GM12865 (cell line): Measurements from ENCODE around the gene PCDH1.

Experiments used
- DNase-seq: peaks from one replicate; pipeline ENCODE4 v3.0.0; 2010; ENCODE audit warnings: low read depth
- H3K4me3 ChIP-seq: 2 replicates; pipeline ENCODE4 v1.5.1; 2011; ENCODE audit warnings: mild to moderate bottlenecking, low read depth, low read length, control low read depth
- TF ChIP-seq, protein P1 (sequence below): IDR thresholded peaks from 2 replicates; pipeline ENCODE4 v1.5.1; 2011; ENCODE audit warnings: low read length, control low read depth, low read depth, inconsistent platforms; ENCODE audit not compliant: insufficient read depth; ENCODE audit errors: missing control alignments

Gene PCDH1

DNA sequence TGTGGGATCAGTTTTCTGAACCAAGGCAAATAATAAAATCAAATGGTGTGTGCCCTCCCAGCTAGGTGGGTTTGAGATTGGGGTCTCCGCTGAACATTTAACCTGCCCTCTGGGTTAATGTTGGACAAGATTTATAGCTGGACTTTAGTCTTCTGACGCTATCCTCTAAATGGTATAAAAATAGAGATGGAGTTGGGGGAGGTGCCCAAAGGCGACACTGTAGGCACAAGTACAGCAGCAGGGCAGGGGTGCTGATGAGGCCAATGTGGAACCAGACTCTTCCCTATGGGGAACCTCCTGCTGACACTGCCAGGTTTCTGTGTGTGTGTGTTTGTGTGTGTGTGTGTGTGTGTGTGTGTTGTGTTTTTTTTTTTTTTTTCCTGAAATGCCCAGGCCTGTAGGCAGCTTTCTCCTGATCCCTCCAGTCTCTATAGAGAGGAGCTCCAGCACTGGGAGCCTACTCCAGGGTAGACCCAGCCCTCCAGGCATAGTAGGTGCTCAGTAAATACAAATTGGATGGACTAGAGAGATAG lies 37.9 kb downstream of the PCDH1 start:
- DNase-seq = no peak
- TF ChIP-seq, protein P1, sequence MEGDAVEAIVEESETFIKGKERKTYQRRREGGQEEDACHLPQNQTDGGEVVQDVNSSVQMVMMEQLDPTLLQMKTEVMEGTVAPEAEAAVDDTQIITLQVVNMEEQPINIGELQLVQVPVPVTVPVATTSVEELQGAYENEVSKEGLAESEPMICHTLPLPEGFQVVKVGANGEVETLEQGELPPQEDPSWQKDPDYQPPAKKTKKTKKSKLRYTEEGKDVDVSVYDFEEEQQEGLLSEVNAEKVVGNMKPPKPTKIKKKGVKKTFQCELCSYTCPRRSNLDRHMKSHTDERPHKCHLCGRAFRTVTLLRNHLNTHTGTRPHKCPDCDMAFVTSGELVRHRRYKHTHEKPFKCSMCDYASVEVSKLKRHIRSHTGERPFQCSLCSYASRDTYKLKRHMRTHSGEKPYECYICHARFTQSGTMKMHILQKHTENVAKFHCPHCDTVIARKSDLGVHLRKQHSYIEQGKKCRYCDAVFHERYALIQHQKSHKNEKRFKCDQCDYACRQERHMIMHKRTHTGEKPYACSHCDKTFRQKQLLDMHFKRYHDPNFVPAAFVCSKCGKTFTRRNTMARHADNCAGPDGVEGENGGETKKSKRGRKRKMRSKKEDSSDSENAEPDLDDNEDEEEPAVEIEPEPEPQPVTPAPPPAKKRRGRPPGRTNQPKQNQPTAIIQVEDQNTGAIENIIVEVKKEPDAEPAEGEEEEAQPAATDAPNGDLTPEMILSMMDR = no peak
- no peak overlapping the region for H3K4me3 ChIP-seq

DNA sequence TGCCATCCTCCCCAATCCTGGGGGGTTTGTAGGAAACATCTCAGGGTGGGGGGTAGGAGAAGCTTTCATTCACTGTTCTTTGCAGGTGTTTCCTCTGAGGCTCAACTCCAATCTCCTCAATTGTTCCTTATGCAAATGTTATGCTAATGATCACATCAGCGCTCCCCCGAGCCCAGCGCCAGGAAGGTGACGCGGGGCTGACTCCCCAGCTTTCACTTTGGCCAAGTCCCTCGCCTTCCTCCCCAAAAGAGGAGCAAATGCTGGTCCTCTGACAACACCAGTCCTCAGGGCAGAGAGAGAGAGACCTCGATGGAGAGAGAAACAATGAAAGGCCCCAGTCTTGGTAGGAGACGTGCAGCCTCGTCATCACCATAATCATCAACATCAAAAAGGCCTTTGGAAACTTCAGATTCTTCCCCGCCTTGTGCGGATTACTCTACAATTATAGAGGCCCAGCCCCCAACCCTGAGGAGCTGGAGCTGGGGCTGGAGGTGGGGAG lies 39.1 kb downstream of the PCDH1 start:
- no peak for DNase-seq
- no peak overlapping the region for H3K4me3 ChIP-seq
- TF ChIP-seq, protein P1 = no peak

DNA sequence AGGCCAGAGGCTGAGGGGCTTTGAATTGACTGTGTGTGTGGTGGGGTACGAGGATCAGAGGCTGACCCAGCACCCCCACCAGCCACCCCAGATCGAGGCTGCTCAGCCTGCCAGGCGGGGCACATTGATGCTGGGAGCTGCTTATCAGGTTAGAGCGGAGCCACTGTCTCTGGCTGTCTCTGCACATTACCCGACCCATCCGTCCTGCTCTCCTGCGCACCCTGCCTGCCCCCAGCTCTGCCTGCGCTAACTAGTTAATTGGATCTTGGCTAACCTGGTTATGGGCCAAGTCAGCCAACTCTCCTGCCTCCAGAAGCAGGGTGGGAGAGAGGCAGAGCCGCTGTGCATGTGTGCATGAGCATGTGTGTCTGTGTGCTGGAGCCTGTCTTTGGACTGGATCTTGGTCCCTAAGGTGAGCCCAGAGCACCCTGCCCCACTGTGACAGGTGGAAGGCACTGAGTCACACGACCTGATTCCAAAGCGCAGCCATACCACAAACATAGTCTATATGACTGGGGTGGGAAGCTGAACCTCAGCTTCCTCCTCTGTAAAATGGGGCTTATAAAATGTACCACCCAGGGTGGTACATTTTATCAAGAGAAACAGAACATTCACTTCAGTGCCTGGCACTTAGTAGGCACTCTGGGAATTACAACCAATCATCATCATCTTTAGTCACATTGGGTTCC lies 39.7 kb downstream of the PCDH1 start:
- no peak overlapping the region for H3K4me3 ChIP-seq
- no peak for DNase-seq
- TF ChIP-seq, protein P1 = no peak

DNA sequence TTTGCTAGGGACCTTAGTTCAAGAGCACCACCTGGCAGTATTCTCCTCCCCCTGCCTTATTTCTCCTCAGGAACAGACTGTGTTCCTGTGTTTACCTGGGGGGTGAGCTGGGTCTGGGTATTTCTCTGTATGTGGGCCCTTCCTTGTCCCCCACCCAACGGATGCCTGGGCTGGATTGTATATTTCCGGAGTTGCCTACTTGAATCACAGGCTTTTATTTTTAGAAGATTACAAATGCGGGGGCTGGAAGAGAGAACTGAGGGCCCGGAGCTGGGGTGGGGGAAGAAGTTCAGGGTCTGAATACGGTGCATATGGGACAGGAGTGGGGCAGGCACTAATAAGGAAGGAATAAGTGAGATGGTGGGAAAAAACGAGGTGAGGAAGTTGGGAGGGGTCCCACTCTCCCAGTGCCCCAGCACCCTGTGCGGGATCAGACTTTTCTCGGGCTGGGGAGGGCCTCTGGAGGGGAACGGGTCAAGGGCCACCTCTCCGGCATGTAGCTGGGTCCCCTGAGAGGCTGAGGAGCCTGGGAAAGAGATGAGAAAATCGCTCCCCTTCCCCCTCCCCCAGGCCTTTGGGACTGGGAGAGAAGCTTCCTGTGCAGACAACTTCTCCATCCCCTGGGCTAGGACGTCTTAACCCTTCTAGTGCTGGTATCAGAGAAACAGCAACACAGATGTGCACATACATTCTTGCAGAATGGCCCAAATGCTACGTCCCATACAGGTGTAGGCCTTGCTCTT lies 42.1 kb downstream of the PCDH1 start:
- no peak for DNase-seq
- H3K4me3 ChIP-seq = no peak overlapping the region
- TF ChIP-seq, protein P1 = no peak

DNA sequence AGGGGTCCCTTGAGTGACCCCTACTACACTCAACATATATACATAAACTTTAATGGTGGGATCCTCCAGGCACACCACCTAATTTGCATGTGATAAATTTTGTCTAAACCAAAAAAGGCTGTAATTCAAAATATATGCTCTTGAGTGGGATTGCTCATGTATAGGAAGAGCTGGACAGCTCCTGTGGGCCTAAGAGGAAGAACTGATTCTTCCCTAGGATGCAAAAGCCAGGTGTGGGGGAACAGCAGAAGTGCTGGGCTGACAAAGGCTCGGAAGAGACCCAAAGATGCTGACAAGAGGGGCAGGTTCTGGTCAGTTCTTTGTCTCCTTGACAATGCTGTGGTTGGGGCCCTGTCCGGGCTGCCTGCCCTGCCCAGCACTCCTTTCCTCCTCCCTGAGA lies 43.9 kb downstream of the PCDH1 start:
- no peak for DNase-seq
- TF ChIP-seq, protein P1 = no peak
- no peak overlapping the region for H3K4me3 ChIP-seq

DNA sequence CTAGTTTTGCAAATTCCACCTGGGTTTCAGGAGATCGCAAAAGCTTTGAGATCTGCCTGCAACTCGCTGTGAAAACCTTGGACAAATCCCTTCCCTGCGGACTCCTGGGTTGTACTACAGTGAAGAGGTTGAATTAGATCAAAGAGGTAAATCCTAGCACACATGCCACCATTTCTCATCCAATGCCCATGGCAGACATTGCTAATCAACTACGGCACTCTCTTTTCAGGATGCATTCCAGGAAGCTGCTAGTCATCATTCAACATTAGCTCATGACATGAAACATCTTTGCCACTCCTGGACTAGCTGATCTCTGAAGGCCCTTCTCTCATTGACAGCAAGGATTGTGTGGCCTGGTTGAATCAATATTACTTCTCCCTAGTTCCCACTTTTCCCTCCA lies 46.1 kb downstream of the PCDH1 start:
- no peak for DNase-seq
- no peak overlapping the region for H3K4me3 ChIP-seq
- TF ChIP-seq, protein P1 = no peak
